Endothelial cell of hepatic sinusoid (primary cell): ENCODE measurements around the gene PRPH.
"Not testable (repeated sequence)": the region's sequence is repeated elsewhere in the genome, so short reads cannot be mapped to it uniquely, and the experiment has no call there.

Experiments used
- in situ Hi-C: cut with HindIII; loops from 2 replicates; pipeline ENCODE4 v1.10.0; 2017; ENCODE audit warnings: low sequenced_read_pairs

The PRPH gene

GRCh38 chr12:49331380-49332222 is 36.7 kb downstream of the PRPH start:
- in situ Hi-C loops: no loop called here

- in situ Hi-C loops: no loop called here
Observed at GRCh38 chr12:49332441-49332861, 37.5 kb downstream of the PRPH start.

- in situ Hi-C loops: no loop called here
Observed at GRCh38 chr12:49332891-49333371, 38.0 kb downstream of the PRPH start.

GRCh38 chr12:49333778-49334177 is 38.8 kb downstream of the PRPH start:
- in situ Hi-C loops: not testable (repeated sequence)

- in situ Hi-C loops: no loop called here
Observed at GRCh38 chr12:49334226-49334625, 39.3 kb downstream of the PRPH start.

GRCh38 chr12:49334681-49335080 is 39.7 kb downstream of the PRPH start:
- in situ Hi-C loops: no loop called here

GRCh38 chr12:49335118-49335954 is 40.4 kb downstream of the PRPH start:
- in situ Hi-C loops: no loop called here

- in situ Hi-C loops: no loop called here
Observed at GRCh38 chr12:49335955-49336644, 41.2 kb downstream of the PRPH start.

- in situ Hi-C loops: no loop called here
Observed at GRCh38 chr12:49336645-49337584, 42.0 kb downstream of the PRPH start, which contains the start of gene C1QL4. Gene C1QL4, minus strand, starts transcription at chr12:49337188. Its CDS starts 711 bp downstream, at chr12:49336477.

GRCh38 chr12:49338830-49339463 is 44.0 kb downstream of the PRPH start:
- in situ Hi-C loops: no loop called here

GRCh38 chr12:49339464-49339861 is 44.5 kb downstream of the PRPH start:
- in situ Hi-C loops: no loop called here

- in situ Hi-C loops: loop anchor here (10.0 kb wide), 1 partner anchor 275 kb away; the partner anchor contains the start of genes KMT2D and RHEBL1
Observed at GRCh38 chr12:49340095-49340870, 45.3 kb downstream of the PRPH start.

GRCh38 chr12:49340971-49341776 is 46.2 kb downstream of the PRPH start:
- in situ Hi-C loops: loop anchor here (10.0 kb wide), 1 partner anchor 276 kb away; the partner anchor contains the start of genes KMT2D and RHEBL1

GRCh38 chr12:49341777-49342065 is 46.8 kb downstream of the PRPH start:
- in situ Hi-C loops: loop anchor here (10.0 kb wide), 1 partner anchor 277 kb away; the partner anchor contains the start of genes KMT2D and RHEBL1

- in situ Hi-C loops: loop anchor here (10.0 kb wide), 1 partner anchor 277 kb away; the partner anchor contains the start of genes KMT2D and RHEBL1
Observed at GRCh38 chr12:49342066-49342913, 47.3 kb downstream of the PRPH start.

GRCh38 chr12:49342914-49343731 is 48.2 kb downstream of the PRPH start:
- in situ Hi-C loops: loop anchor here (10.0 kb wide), 1 partner anchor 278 kb away; the partner anchor contains the start of genes KMT2D and RHEBL1
